ENCODE results near the gene PPP1R9A. TPM values are rescaled to one million over a fixed set of nuclear protein-coding genes. Genes with fewer than 3 reads are reported as not detected.

Gene PPP1R9A
- total and polyA plus RNA-seq, 10 of the 15 experiments (the other 5 are each of a cell fraction or from before 2014, with no cell fraction given) = 0.04 to 0.12 TPM; not detected in 8

DNA sequence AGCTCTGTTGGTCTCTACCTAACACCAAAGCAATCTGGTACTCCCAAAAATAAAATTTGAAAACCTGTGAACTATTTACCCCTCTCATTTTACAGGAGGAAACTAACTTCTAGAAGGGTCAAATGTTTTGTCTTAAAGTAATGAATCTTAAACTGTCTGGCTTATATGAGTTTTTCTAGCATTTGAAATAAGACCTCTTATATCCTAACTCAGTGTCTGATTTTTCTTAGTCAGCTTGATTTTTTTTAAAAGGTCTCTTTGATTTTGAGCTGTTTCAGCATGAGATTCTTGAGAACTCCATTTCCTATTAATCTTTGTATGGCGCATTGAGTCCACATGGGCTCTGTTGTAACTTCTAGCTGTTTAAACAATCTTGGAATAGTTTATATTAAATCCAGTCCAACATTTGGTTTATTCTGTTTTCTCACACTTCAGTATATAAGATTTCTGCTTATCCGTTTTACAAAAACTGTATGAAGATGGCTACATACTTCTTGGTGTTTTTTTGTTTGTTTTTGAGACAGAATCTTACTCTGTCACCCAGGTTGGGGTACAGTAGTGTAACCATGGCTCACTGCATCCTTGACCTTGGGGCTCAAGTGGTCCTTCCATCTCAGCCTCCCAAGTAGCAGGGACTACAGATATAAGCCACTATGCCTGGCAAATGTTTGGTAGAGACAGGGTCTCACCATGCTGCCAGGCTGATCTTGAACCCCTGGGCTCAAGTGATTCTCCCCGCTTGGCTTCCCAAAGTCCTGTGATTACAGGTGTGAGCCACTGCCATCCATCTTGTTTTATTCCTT, 91.1 kb downstream of the PPP1R9A start (continued):
- no peak for TF ChIP-seq ZZZ3 (IDR thresholded peaks at IDR 0.05; ENCODE audit: control insufficient read depth, insufficient read length, low read depth)
- TF ChIP-seq SMAD1 (IDR thresholded peaks at IDR 0.05; ENCODE audit: low read depth, partially characterized antibody) = no peak
- TF ChIP-seq EED (IDR thresholded peaks at IDR 0.05; ENCODE audit: low read depth) = no peak
- no peak for TF ChIP-seq FOS (IDR thresholded peaks at IDR 0.05; ENCODE audit: borderline replicate concordance, extremely low read depth, insufficient read length)

DNA sequence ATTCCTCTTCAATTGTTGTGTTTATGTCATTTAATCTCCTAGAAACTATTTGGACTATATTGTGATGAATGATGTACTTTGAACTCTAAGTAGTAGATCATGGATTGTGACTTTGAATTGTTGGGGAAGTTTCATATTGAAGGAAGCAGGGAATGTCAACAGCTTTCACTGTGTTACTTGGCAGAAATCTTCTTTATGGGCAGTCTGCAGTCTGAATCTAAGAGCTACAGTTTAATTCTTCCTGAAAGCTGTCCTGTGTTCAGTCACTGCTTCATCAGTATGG, 91.6 kb downstream of the PPP1R9A start:
- no peak for ATAC-seq
- H3K4me1 ChIP-seq (ENCODE audit: control insufficient read depth, insufficient read depth, low read length) = no peaks in the 10 kb centered on the region
- FAIRE-seq = no peak
- no peak overlapping the region for H3K9ac ChIP-seq (ENCODE audit: control insufficient read depth, insufficient read depth, low read length)
- no peaks in the 10 kb centered on the region for H4K20me1 ChIP-seq (ENCODE audit: control insufficient read depth, insufficient read depth)
- H3K4me3 ChIP-seq = no peak overlapping the region
- H2AFZ ChIP-seq (ENCODE audit: control insufficient read depth, low read depth, low read length) = no peak overlapping the region
- H3K4me2 ChIP-seq (ENCODE audit: control insufficient read depth, insufficient read depth) = no peak overlapping the region
- intact Hi-C loops (cut with micrococcal nuclease; ENCODE audit: unreplicated experiment) (no loop called here), in situ Hi-C loops (cut with MboI) (no loop called here)
- no peaks in the 10 kb centered on the region for H3K36me3 ChIP-seq (ENCODE audit: control insufficient read depth in 2 of 2, insufficient read depth in 2 of 2, low read length in 1 of 2)
- SMC1A ChIA-PET (ENCODE audit: uncharacterized antibody, unreplicated experiment) = interaction anchor here (3.1 kb wide), 1 partner anchor 11 kb away, joined by 20 read pairs; no protein-coding TSS in a partner anchor
- no TSS peak for BruUV-seq (replicated peaks)
- no peaks in the 10 kb centered on the region for H3K79me2 ChIP-seq (ENCODE audit: control insufficient read depth, insufficient read depth, low read length)
- no peak for DNase-seq (ENCODE audit: low read depth, low spot score)
- POLR2A ChIA-PET = no interaction called here
- H3K27me3 ChIP-seq (replicated peaks in 1 of 2; ENCODE audit: control insufficient read depth in 2 of 2, insufficient read depth in 2 of 2, low read length in 1 of 2) = no peaks in the 10 kb centered on the region
- no peak for TF ChIP-seq ZBED1 (IDR thresholded peaks at IDR 0.05; ENCODE audit: borderline replicate concordance)
- TF ChIP-seq SMARCA5 (IDR thresholded peaks at IDR 0.05) = no peak
- no peak for TF ChIP-seq POLR2A (IDR thresholded peaks at IDR 0.05; ENCODE audit: low read depth, low read length)
- no peak for TF ChIP-seq ATF7 (IDR thresholded peaks at IDR 0.05; ENCODE audit: low read depth)
- no peak for TF ChIP-seq SIN3A (IDR thresholded peaks at IDR 0.05; ENCODE audit: low read depth, low read length)
- TF ChIP-seq ZNF217 (IDR thresholded peaks at IDR 0.05) = no peak
- TF ChIP-seq FOS (IDR thresholded peaks at IDR 0.05; ENCODE audit: borderline replicate concordance, extremely low read depth, insufficient read length) = no peak
- TF ChIP-seq PAX8 (IDR thresholded peaks at IDR 0.05) = no peak
- no peak for TF ChIP-seq MYB (IDR thresholded peaks at IDR 0.05; ENCODE audit: borderline replicate concordance, low read depth, low read length)
- TF ChIP-seq E4F1 (IDR thresholded peaks at IDR 0.05; ENCODE audit: borderline replicate concordance, partially characterized antibody) = no peak
- no peak for TF ChIP-seq ZNF24 (IDR thresholded peaks at IDR 0.05)
- no peak for TF ChIP-seq POU2F2 (IDR thresholded peaks at IDR 0.05; ENCODE audit: borderline replicate concordance, low read depth, low read length)
- no peak for TF ChIP-seq ZBTB11 (CRISPR knock-in tag; IDR thresholded peaks at IDR 0.05)
- no peak overlapping the region for H3K27ac ChIP-seq (ENCODE audit: control insufficient read depth, insufficient read depth)
- RAD21 ChIA-PET (ENCODE audit: unreplicated experiment) = no interaction called here
- CTCF ChIA-PET = no interaction called here
- no peaks in the 10 kb centered on the region for H3K9me3 ChIP-seq (replicated peaks; ENCODE audit: control insufficient read depth, insufficient read depth, low read length)

Data from GM12878 (cell line).